ENCODE data around the gene VPS18.

The VPS18 gene

GRCh38 chr15:40908095-40908494 is 13.8 kb downstream of the VPS18 start:
- no peaks in the 10 kb centered on the region for H3K79me2 ChIP-seq (ENCODE audit: insufficient read depth, low read length)
- peak overlapping the region; percentile 67 for H3K27ac ChIP-seq (ENCODE audit: low read depth, low read length, poor library complexity, severe bottlenecking)
- TF ChIP-seq CTCF (IDR thresholded peaks at IDR 0.05; ENCODE audit: low read length) (no peak), EZH2 (IDR thresholded peaks at IDR 0.05; ENCODE audit: borderline replicate concordance, low read length) (no peak)
- no peaks in the 10 kb centered on the region for H3K9me2 ChIP-seq (ENCODE audit: low read depth, low read length)
- no peaks in the 10 kb centered on the region for H3K27me3 ChIP-seq (ENCODE audit: insufficient read depth, low read length)
- no peaks in the 10 kb centered on the region for H4K20me1 ChIP-seq (ENCODE audit: insufficient read depth, low read length)
- H3F3A ChIP-seq (ENCODE audit: insufficient read depth, low read length): no peaks in the 10 kb centered on the region
- no peak overlapping the region for H2AFZ ChIP-seq (ENCODE audit: low read length)
- H3K4me2 ChIP-seq (ENCODE audit: low read length): no peak overlapping the region; the same call in 1 of the 2 replicates
- H3K36me3 ChIP-seq (ENCODE audit: insufficient read depth, low read length): peaks cover 12% of the 10 kb centered on the region; the same call in 1 of the 2 replicates
- no peak overlapping the region for H3K4me3 ChIP-seq (ENCODE audit: low read depth, low read length, poor library complexity, severe bottlenecking)
- H3K9ac ChIP-seq (ENCODE audit: low read length): no peak overlapping the region; the same call in 1 of the 2 replicates
- peaks cover 34% of the 10 kb centered on the region for H3K4me1 ChIP-seq (ENCODE audit: insufficient read depth, low read length, severe bottlenecking)
- no peaks in the 10 kb centered on the region for H3K9me3 ChIP-seq (ENCODE audit: low read length)

- Histone ChIP-seq H3K4me2 (ENCODE audit: low read length) (no peak overlapping the region), H3K79me2 (ENCODE audit: insufficient read depth, low read length) (no peaks in the 10 kb centered on the region), H3K4me3 (ENCODE audit: low read depth, low read length, poor library complexity, severe bottlenecking) (no peak overlapping the region), H3K9me3 (ENCODE audit: low read length) (no peaks in the 10 kb centered on the region), H4K20me1 (ENCODE audit: insufficient read depth, low read length) (no peaks in the 10 kb centered on the region), H3F3A (ENCODE audit: insufficient read depth, low read length) (no peaks in the 10 kb centered on the region), H2AFZ (ENCODE audit: low read length) (no peak overlapping the region), H3K4me1 (ENCODE audit: insufficient read depth, low read length, severe bottlenecking) (peaks cover 26% of the 10 kb centered on the region), H3K27ac (ENCODE audit: low read depth, low read length, poor library complexity, severe bottlenecking) (no peak overlapping the region), H3K9me2 (ENCODE audit: low read depth, low read length) (no peaks in the 10 kb centered on the region), H3K36me3 (ENCODE audit: insufficient read depth, low read length) (peaks cover under 1% of the 10 kb centered on the region; the same call in 1 of the 2 replicates), H3K9ac (ENCODE audit: low read length) (no peak overlapping the region), H3K27me3 (ENCODE audit: insufficient read depth, low read length) (no peaks in the 10 kb centered on the region)
- TF ChIP-seq CTCF (IDR thresholded peaks at IDR 0.05; ENCODE audit: low read length): no peak
- no peak for TF ChIP-seq EZH2 (IDR thresholded peaks at IDR 0.05; ENCODE audit: borderline replicate concordance, low read length)
Observed at GRCh38 chr15:40909662-40910630, 15.7 kb downstream of the VPS18 start.

GRCh38 chr15:40911141-40911540 is 16.9 kb downstream of the VPS18 start:
- Histone ChIP-seq H3K9me2 (ENCODE audit: low read depth, low read length) (no peaks in the 10 kb centered on the region), H3K4me2 (ENCODE audit: low read length) (no peak overlapping the region), H3K9ac (ENCODE audit: low read length) (no peak overlapping the region), H2AFZ (ENCODE audit: low read length) (no peak overlapping the region), H3K27ac (ENCODE audit: low read depth, low read length, poor library complexity, severe bottlenecking) (no peak overlapping the region), H3K4me3 (ENCODE audit: low read depth, low read length, poor library complexity, severe bottlenecking) (no peak overlapping the region), H3K4me1 (ENCODE audit: insufficient read depth, low read length, severe bottlenecking) (peaks cover 19% of the 10 kb centered on the region), H3K36me3 (ENCODE audit: insufficient read depth, low read length) (no peaks in the 10 kb centered on the region), H4K20me1 (ENCODE audit: insufficient read depth, low read length) (no peaks in the 10 kb centered on the region), H3K79me2 (ENCODE audit: insufficient read depth, low read length) (no peaks in the 10 kb centered on the region), H3K27me3 (ENCODE audit: insufficient read depth, low read length) (no peaks in the 10 kb centered on the region), H3F3A (ENCODE audit: insufficient read depth, low read length) (no peaks in the 10 kb centered on the region), H3K9me3 (ENCODE audit: low read length) (no peaks in the 10 kb centered on the region)
- TF ChIP-seq EZH2 (IDR thresholded peaks at IDR 0.05; ENCODE audit: borderline replicate concordance, low read length) (no peak), CTCF (IDR thresholded peaks at IDR 0.05; ENCODE audit: low read length) (no peak)
